Mucosa of descending colon (tissue), 3 donors: ENCODE data around the gene DNTTIP2. TPM values are rescaled to one million over a fixed set of nuclear protein-coding genes. Genes with fewer than 3 reads are reported as not detected.

Source experiments
- ATAC-seq: fragments of 200-7000 bp; cut with Tn5 transposase; one replicate; pipeline ENCODE4 v1.9.1; 2020; ENCODE audit warnings: mild to moderate bottlenecking, moderate library complexity
- DNase-seq, 3 donors: peaks; one replicate each; pipeline ENCODE4 v3.0.0-alpha.2; 2020
- H3K36me3 ChIP-seq: fragments of 200-600 bp; one replicate; pipeline ENCODE4 v1.8.0; 2021; ENCODE audit warnings: low read depth, mild to moderate bottlenecking
- H3K4me1 ChIP-seq: fragments of 200-600 bp; one replicate; pipeline ENCODE4 v1.8.0; 2021; ENCODE audit warnings: low read depth, mild to moderate bottlenecking
- H3K4me3 ChIP-seq: fragments of 200-600 bp; one replicate; pipeline ENCODE4 v1.8.0; 2021; ENCODE audit warnings: mild to moderate bottlenecking
- H3K9me3 ChIP-seq: fragments of 200-600 bp; one replicate; pipeline ENCODE4 v1.8.0; 2021; ENCODE audit warnings: mild to moderate bottlenecking
- CTCF ChIP-seq: fragments of 200-600 bp; IDR thresholded peaks from one replicate; pipeline ENCODE4 v1.8.0; 2022; ENCODE audit warnings: antibody characterized with exemption, mild to moderate bottlenecking
- intact Hi-C, 2 donors: fragments of 100-400 bp; cut with DNase I in 1 of 2; cut with micrococcal nuclease in 1 of 2; formaldehyde crosslinking; loops; one replicate each; pipeline versions ENCODE4 v1.11.0 to v1.11.1; 2022; cut with DNase I, micrococcal nuclease
- total RNA-seq, 3 donors: library from RNA; stranded (reverse); fragmentation: NEBNext Ultra II Directional in 2 of 3; extraction: Animal tissue kit (Norgen Biotek cat#: 25700) in 2 of 3; gene quantifications; one replicate each; pipeline versions ENCODE4 v1.2.1 to v1.2.4, GENCODE V29; 2021 to 2023
- donor health status: DM: no; HTN: no; CAD: no; lungs with moderate emphysema.
- donor health status: DM: no; HTN: no; CAD: no.
- donor health status: DM: no; HTN: yes; CAD: no.

Gene DNTTIP2
- total RNA-seq, 3 donors from 2014 or later = 29.0 to 52.7 (median 29.5) TPM

- H3K9me3 ChIP-seq = no peaks in the 10 kb centered on the region
- H3K4me1 ChIP-seq = peaks cover 15% of the 10 kb centered on the region
- H3K4me3 ChIP-seq = no peak overlapping the region
- DNase-seq (no peak), ATAC-seq (no peak)
- TF ChIP-seq CTCF = no peak
- no peaks in the 10 kb centered on the region for H3K36me3 ChIP-seq
- intact Hi-C loops = no loop called here
Observed at GRCh38 chr1:93905051-93905450, 26.0 kb upstream of the DNTTIP2 start.

- Histone ChIP-seq H3K4me1 (peaks cover 15% of the 10 kb centered on the region), H3K36me3 (no peaks in the 10 kb centered on the region), H3K9me3 (no peaks in the 10 kb centered on the region), H3K4me3 (no peak overlapping the region)
- intact Hi-C loops = no loop called here
- DNase-seq = peak in 1 of 3 donors; percentile 17
- TF ChIP-seq CTCF = no peak
- ATAC-seq = peak; percentile 37
Observed at GRCh38 chr1:93904228-93904627, 25.2 kb upstream of the DNTTIP2 start.

- no peak for TF ChIP-seq CTCF
- intact Hi-C loops = no loop called here
- no peak for ATAC-seq
- DNase-seq = no peak
- H3K36me3 ChIP-seq = no peaks in the 10 kb centered on the region
- H3K4me3 ChIP-seq = no peak overlapping the region
- H3K9me3 ChIP-seq = no peaks in the 10 kb centered on the region
- peaks cover 15% of the 10 kb centered on the region for H3K4me1 ChIP-seq
Observed at GRCh38 chr1:93900723-93901504, 21.9 kb upstream of the DNTTIP2 start.

GRCh38 chr1:93899543-93900207, 20.7 kb upstream of the DNTTIP2 start:
- intact Hi-C loops = no loop called here
- no peak for DNase-seq
- H3K4me3 ChIP-seq = no peak overlapping the region
- no peaks in the 10 kb centered on the region for H3K9me3 ChIP-seq
- no peak for ATAC-seq
- no peak for TF ChIP-seq CTCF
- H3K36me3 ChIP-seq = no peaks in the 10 kb centered on the region
- H3K4me1 ChIP-seq = peaks cover 15% of the 10 kb centered on the region

- Histone ChIP-seq H3K4me1 (no peaks in the 10 kb centered on the region), H3K9me3 (no peaks in the 10 kb centered on the region), H3K36me3 (no peaks in the 10 kb centered on the region), H3K4me3 (no peak overlapping the region)
- intact Hi-C loops = no loop called here
- ATAC-seq (no peak), DNase-seq (no peak)
- TF ChIP-seq CTCF = no peak
Observed at GRCh38 chr1:93888900-93889299, 9.9 kb upstream of the DNTTIP2 start.
